Mammary epithelial cell (primary cell): ENCODE measurements around the gene PHC1.

Experiments used
- CTCF ChIP-seq, 2 donors: IDR thresholded peaks in 1 of 2; conservative IDR thresholded peaks in 1 of 2; 2 replicates each; pipeline ENCODE4 v1.5.1; 2011 to 2012; ENCODE audit warnings: inconsistent platforms in 2 of 2, low read length in 2 of 2, mild to moderate bottlenecking in 2 of 2, control low read depth in 1 of 2, low read depth in 1 of 2; ENCODE audit not compliant: insufficient read depth in 1 of 2; ENCODE audit errors: extremely low read depth in 1 of 2
- EZH2 ChIP-seq: IDR thresholded peaks from 2 replicates; pipeline ENCODE4 v1.6.1; 2012; ENCODE audit warnings: low read length, inconsistent platforms, borderline replicate concordance

- no peak for TF ChIP-seq CTCF (conservative IDR thresholded peaks at IDR 0.05 in 1 of 2, IDR thresholded peaks at IDR 0.05 in 1 of 2; ENCODE audit: extremely low read depth in 1 of 2, insufficient read depth in 1 of 2, low read depth in 1 of 2, low read length in 2 of 2)
- TF ChIP-seq EZH2 = no peak
These were observed 75.1 kb downstream of the PHC1 start, which contains the start of gene KLRG1 for GRCh38 chr12:8989413-8989812.
